Keratinocyte (primary cell): ENCODE data around the gene MLLT10. TPM values are rescaled to one million over a fixed set of nuclear protein-coding genes. Genes with fewer than 3 reads are reported as not detected.

Experiments used
- DNase-seq: peaks from one replicate; pipeline ENCODE4 v3.0.0-alpha.2; 2011; ENCODE audit warnings: low read depth, missing footprints, low spot score
- FAIRE-seq: peaks from 2 replicates; lab custom pipeline; 2011; peaks lifted over from hg19 to GRCh38; lab: Jason Lieb, UNC
- H2AFZ ChIP-seq: 2 replicates; pipeline ENCODE4 v1.6.0; 2012; ENCODE audit warnings: low read length, control low read depth, inconsistent platforms; ENCODE audit not compliant: control insufficient read depth
- H3K27ac ChIP-seq: 2 replicates; pipeline ENCODE4 v1.5.1; 2011; ENCODE audit warnings: low read length; ENCODE audit not compliant: control insufficient read depth, insufficient read depth
- H3K27me3 ChIP-seq: 3 replicates; pipeline ENCODE4 v1.6.0; 2011; ENCODE audit warnings: low read length; ENCODE audit not compliant: control insufficient read depth, insufficient read depth; ENCODE audit errors: extremely low read depth
- H3K36me3 ChIP-seq, 2 experiments: 2 replicates in 1 of 2; 3 replicates in 1 of 2; pipeline ENCODE4 v1.5.1; 2011; ENCODE audit warnings: low read length in 2 of 2, mild to moderate bottlenecking in 1 of 2; ENCODE audit not compliant: control insufficient read depth in 2 of 2, insufficient read depth in 2 of 2; ENCODE audit errors: extremely low read depth in 1 of 2
- H3K4me1 ChIP-seq: 3 replicates; pipeline ENCODE4 v1.5.1; 2011; ENCODE audit warnings: low read length; ENCODE audit not compliant: control insufficient read depth, insufficient read depth; ENCODE audit errors: extremely low read depth
- H3K4me2 ChIP-seq: 3 replicates; pipeline ENCODE4 v1.6.0; 2011; ENCODE audit warnings: low read depth, low read length; ENCODE audit not compliant: control insufficient read depth, insufficient read depth; ENCODE audit errors: extremely low read depth
- H3K4me3 ChIP-seq, 3 experiments: fragments of 200-600 bp in 1 of 3; sonication (generic) in 1 of 3; 2 replicates in 2 of 3; 3 replicates in 1 of 3; pipeline ENCODE4 v1.5.1; 2011 to 2016; ENCODE audit warnings: low read length in 3 of 3, mild to moderate bottlenecking in 3 of 3, control low read depth in 2 of 3, inconsistent platforms in 1 of 3, low read depth in 1 of 3, mixed read lengths in 1 of 3, mixed run types in 1 of 3, moderate library complexity in 1 of 3; ENCODE audit not compliant: control insufficient read depth in 2 of 3, insufficient read depth in 2 of 3; ENCODE audit errors: extremely low read depth in 1 of 3
- H3K79me2 ChIP-seq: 2 replicates; pipeline ENCODE4 v1.6.0; 2012; ENCODE audit warnings: low read length; ENCODE audit not compliant: control insufficient read depth, insufficient read depth
- H3K9ac ChIP-seq: 3 replicates; pipeline ENCODE4 v1.6.0; 2011; ENCODE audit warnings: low read length; ENCODE audit not compliant: control insufficient read depth, insufficient read depth; ENCODE audit errors: extremely low read depth
- H3K9me1 ChIP-seq: 3 replicates; pipeline ENCODE4 v1.6.0; 2011; ENCODE audit warnings: low read length; ENCODE audit not compliant: control insufficient read depth, insufficient read depth; ENCODE audit errors: extremely low read depth
- H3K9me3 ChIP-seq: 2 replicates; pipeline ENCODE4 v1.5.1; 2012; ENCODE audit warnings: low read depth, low read length; ENCODE audit not compliant: control insufficient read depth
- H4K20me1 ChIP-seq: 3 replicates; pipeline ENCODE4 v1.6.0; 2011; ENCODE audit warnings: low read length; ENCODE audit not compliant: control insufficient read depth, insufficient read depth; ENCODE audit errors: extremely low read depth
- EZH2 ChIP-seq: IDR thresholded peaks from one replicate; pipeline ENCODE4 v1.6.1; 2012; ENCODE audit warnings: inconsistent platforms, mild to moderate bottlenecking, low read length, moderate library complexity
- dilution Hi-C: fragments of 300-500 bp; cut with MboI; formaldehyde crosslinking; loops from one replicate; pipeline ENCODE4 v1.7.0; 2020; ENCODE audit warnings: low sequenced_read_pairs; ENCODE audit not compliant: extremely low pct_ligation_motif_present
- polyA plus RNA-seq, 5 experiments: library from polyadenylated mRNA; depleted of rRNA in 3 of 5; stranded (reverse) in 3 of 5; stranded (forward) in 1 of 5; unstranded in 1 of 5; fragments of >200 nt; gene quantifications; 1 replicate in 1 of 5; 2 replicates in 3 of 5; 3 replicates in 1 of 5; pipeline versions ENCODE4 v1.2.1 to v1.2.3, GENCODE V29; 2011 to 2012; ENCODE audit warnings: missing spikeins in 2 of 5, low read depth in 1 of 5, low replicate concordance in 1 of 5
- TF ChIP-seq, protein P1 (sequence below), 3 experiments: IDR thresholded peaks in 1 of 3; conservative IDR thresholded peaks in 1 of 3; optimal IDR thresholded peaks in 1 of 3; 2 replicates in 2 of 3; 3 replicates in 1 of 3; pipeline versions ENCODE3 to v1.5.1; 2011; ENCODE audit warnings: low read length in 3 of 3, mild to moderate bottlenecking in 3 of 3, moderate library complexity in 2 of 3, control low read depth in 1 of 3, inconsistent platforms in 1 of 3; ENCODE audit not compliant: insufficient read depth in 2 of 3; ENCODE audit errors: extremely low read depth in 1 of 3

Gene MLLT10
- polyA plus RNA-seq, 1 donor (not counting 4 experiments of a cell fraction or from before 2014, with no cell fraction given) = 40.2 TPM

DNA sequence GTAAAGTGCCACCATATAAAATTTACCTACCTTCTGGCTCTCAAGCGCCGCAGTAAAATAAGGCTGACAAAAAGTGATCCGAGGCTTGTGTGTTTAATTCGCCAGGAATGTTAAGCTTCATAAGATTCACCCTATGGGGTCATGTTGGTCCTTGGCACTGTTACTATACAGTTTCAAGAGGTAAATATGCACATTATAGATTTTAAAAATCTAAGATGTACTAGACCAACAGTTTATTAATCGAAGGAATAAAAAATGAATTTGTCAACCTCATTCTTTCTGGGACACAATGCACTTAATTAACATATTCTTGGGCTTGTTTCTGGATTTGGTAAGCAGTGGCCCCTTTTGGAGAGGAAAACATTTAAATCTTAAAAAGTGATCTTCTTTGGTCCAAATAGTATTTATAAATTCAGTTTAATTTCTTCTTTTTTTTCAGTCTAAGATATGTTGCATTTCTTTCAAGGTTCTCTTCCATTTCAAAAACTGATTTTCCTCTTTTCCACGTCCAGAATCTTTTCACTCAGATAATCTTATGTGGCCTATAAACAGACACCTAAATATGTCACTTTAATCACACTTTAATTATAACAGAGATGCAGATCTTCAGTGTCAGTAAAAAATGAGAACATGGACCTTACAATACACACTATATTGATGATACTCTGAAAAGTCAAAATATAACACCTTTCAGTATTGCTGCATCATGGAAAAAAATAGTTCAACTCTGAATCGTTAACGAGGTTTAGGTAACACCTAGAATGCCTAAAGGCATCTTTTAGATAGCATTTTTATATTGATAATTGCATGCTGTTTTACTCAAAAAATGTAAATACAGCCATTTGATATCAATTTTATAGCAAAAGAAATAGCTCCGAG is 4.8 kb upstream of the MLLT10 start:
- Histone ChIP-seq H3K9me3 (no peaks in the 10 kb centered on the region), H3K27ac (peak overlapping the region; percentile 95), H3K4me1 (peaks cover 26% of the 10 kb centered on the region), H3K27me3 (no peaks in the 10 kb centered on the region), H4K20me1 (no peaks in the 10 kb centered on the region), H2AFZ (peak overlapping the region; percentile 85), H3K36me3 (no peaks in the 10 kb centered on the region), H3K9ac (peak overlapping the region; percentile 83), H3K4me2 (peak overlapping the region; percentile 75), H3K79me2 (no peaks in the 10 kb centered on the region), H3K4me3 (peak overlapping the region; percentile 37 to 83 (median 58)), H3K9me1 (no peaks in the 10 kb centered on the region)
- dilution Hi-C loops = no loop called here
- FAIRE-seq = no peak
- DNase-seq = no peak
- TF ChIP-seq EZH2 = no peak
- TF ChIP-seq, protein P1, sequence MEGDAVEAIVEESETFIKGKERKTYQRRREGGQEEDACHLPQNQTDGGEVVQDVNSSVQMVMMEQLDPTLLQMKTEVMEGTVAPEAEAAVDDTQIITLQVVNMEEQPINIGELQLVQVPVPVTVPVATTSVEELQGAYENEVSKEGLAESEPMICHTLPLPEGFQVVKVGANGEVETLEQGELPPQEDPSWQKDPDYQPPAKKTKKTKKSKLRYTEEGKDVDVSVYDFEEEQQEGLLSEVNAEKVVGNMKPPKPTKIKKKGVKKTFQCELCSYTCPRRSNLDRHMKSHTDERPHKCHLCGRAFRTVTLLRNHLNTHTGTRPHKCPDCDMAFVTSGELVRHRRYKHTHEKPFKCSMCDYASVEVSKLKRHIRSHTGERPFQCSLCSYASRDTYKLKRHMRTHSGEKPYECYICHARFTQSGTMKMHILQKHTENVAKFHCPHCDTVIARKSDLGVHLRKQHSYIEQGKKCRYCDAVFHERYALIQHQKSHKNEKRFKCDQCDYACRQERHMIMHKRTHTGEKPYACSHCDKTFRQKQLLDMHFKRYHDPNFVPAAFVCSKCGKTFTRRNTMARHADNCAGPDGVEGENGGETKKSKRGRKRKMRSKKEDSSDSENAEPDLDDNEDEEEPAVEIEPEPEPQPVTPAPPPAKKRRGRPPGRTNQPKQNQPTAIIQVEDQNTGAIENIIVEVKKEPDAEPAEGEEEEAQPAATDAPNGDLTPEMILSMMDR (optimal IDR thresholded peaks at IDR 0.05 in 1 of 3, IDR thresholded peaks at IDR 0.05 in 1 of 3, conservative IDR thresholded peaks at IDR 0.05 in 1 of 3; ENCODE audit: extremely low read depth in 1 of 3, insufficient read depth in 2 of 3, low read length in 3 of 3) = no peak

DNA sequence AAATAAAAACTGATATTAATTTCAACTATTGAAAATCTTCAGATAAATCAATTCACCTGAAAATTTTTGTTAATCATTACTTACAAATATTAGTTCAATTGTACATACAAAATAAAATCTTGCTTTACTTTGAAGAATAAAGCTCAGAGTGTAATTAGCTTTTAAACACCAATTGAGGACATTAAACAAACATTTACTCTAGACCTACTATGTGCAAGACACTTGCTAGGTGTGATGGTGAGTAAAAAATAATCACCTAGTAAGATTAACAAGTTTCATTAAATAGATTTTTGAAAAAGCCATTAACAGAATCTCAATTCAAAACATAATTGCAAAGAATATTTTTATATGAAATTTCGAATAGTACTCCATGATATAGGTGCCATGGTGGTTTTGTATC is 3.9 kb upstream of the MLLT10 start:
- Histone ChIP-seq H3K79me2 (peaks cover 4% of the 10 kb centered on the region), H3K4me3 (no peak overlapping the region), H3K36me3 (no peaks in the 10 kb centered on the region), H3K9me3 (no peaks in the 10 kb centered on the region), H2AFZ (no peak overlapping the region), H3K27me3 (no peaks in the 10 kb centered on the region), H4K20me1 (no peaks in the 10 kb centered on the region), H3K9me1 (no peaks in the 10 kb centered on the region), H3K4me2 (peak overlapping the region; percentile 75), H3K4me1 (peaks cover 19% of the 10 kb centered on the region), H3K9ac (no peak overlapping the region), H3K27ac (no peak overlapping the region)
- TF ChIP-seq, protein P1 (optimal IDR thresholded peaks at IDR 0.05 in 1 of 3, IDR thresholded peaks at IDR 0.05 in 1 of 3, conservative IDR thresholded peaks at IDR 0.05 in 1 of 3; ENCODE audit: extremely low read depth in 1 of 3, insufficient read depth in 2 of 3, low read length in 3 of 3) = no peak
- TF ChIP-seq EZH2 = no peak
- dilution Hi-C loops = no loop called here
- DNase-seq (no peak), FAIRE-seq (no peak)
